ENCODE results near the gene SLC10A7. TPM values are rescaled to one million over a fixed set of nuclear protein-coding genes. Genes with fewer than 3 reads are reported as not detected.

SLC10A7 gene
- total and polyA plus RNA-seq, 2 experiments from 2014 or later: 0.81 to 4.3 TPM

- Mint-ChIP-seq H3K27me3 (ENCODE audit: insufficient read depth, low read depth, poor library complexity) (no peaks in the 10 kb centered on the region), H3K4me1 (no peaks in the 10 kb centered on the region), H3K4me3 (no peak overlapping the region), H3K36me3 (ENCODE audit: low read depth) (no peaks in the 10 kb centered on the region), H3K9me3 (no peaks in the 10 kb centered on the region), H3K27ac (no peak overlapping the region)
- no peak overlapping the region for H3K27ac ChIP-seq (ENCODE audit: low read depth)
- no peaks in the 10 kb centered on the region for H3K9me2 ChIP-seq (ENCODE audit: insufficient read depth)
- no peaks in the 10 kb centered on the region for H4K20me1 ChIP-seq (replicated peaks; ENCODE audit: insufficient read depth)
- H3K4me2 ChIP-seq: no peak overlapping the region
- no peak for TF ChIP-seq STAT1 (IDR thresholded peaks at IDR 0.05; ENCODE audit: unreplicated experiment)
- TF ChIP-seq REST (IDR thresholded peaks at IDR 0.05; ENCODE audit: unreplicated experiment): no peak
- no peaks in the 10 kb centered on the region for H3K36me3 ChIP-seq (ENCODE audit: insufficient read depth)
- H3K79me2 ChIP-seq (replicated peaks; ENCODE audit: insufficient read depth): no peaks in the 10 kb centered on the region
- DNase-seq (ENCODE audit: low spot score) (no peak), ATAC-seq (no peak)
- H3K4me1 ChIP-seq (ENCODE audit: insufficient read depth): no peaks in the 10 kb centered on the region
- no peaks in the 10 kb centered on the region for H3F3A ChIP-seq (replicated peaks; ENCODE audit: low read depth)
- no peaks in the 10 kb centered on the region for H3K27me3 ChIP-seq (ENCODE audit: insufficient read depth)
- no peak overlapping the region for H3K4me3 ChIP-seq
- H2AFZ ChIP-seq: no peak overlapping the region
Measured at GRCh38 chr4:146398404-146398803, 123.3 kb downstream of the SLC10A7 start.

GRCh38 chr4:146389561-146389960, 132.2 kb downstream of the SLC10A7 start:
- H3K9me3 Mint-ChIP-seq: no peaks in the 10 kb centered on the region
- Histone ChIP-seq H3K9me2 (ENCODE audit: insufficient read depth) (no peaks in the 10 kb centered on the region), H3K27me3 (ENCODE audit: insufficient read depth) (no peaks in the 10 kb centered on the region), H2AFZ (no peak overlapping the region), H3K36me3 (ENCODE audit: insufficient read depth) (no peaks in the 10 kb centered on the region), H3K4me3 (no peak overlapping the region), H3F3A (replicated peaks; ENCODE audit: low read depth) (no peaks in the 10 kb centered on the region), H3K27ac (ENCODE audit: low read depth) (no peak overlapping the region), H3K79me2 (replicated peaks; ENCODE audit: insufficient read depth) (no peaks in the 10 kb centered on the region), H3K4me1 (ENCODE audit: insufficient read depth) (no peaks in the 10 kb centered on the region), H3K4me2 (no peak overlapping the region), H4K20me1 (replicated peaks; ENCODE audit: insufficient read depth) (no peaks in the 10 kb centered on the region)
- TF ChIP-seq STAT1 (IDR thresholded peaks at IDR 0.05; ENCODE audit: unreplicated experiment) (no peak), EZH2phosphoT487 (IDR thresholded peaks at IDR 0.05; ENCODE audit: unreplicated experiment) (no peak), POLR2AphosphoS5 (IDR thresholded peaks at IDR 0.05; ENCODE audit: low read depth) (no peak), ZNF114 (CRISPR knock-in tag; IDR thresholded peaks at IDR 0.05) (no peak), CREB1 (CRISPR knock-in tag; IDR thresholded peaks at IDR 0.05; ENCODE audit: low read depth) (no peak), ETS1 (IDR thresholded peaks at IDR 0.05) (no peak), CTCF (conservative IDR thresholded peaks at IDR 0.05; ENCODE audit: low read depth in 2 of 2) (no peak)
- no peaks in the 10 kb centered on the region for H3K4me1 Mint-ChIP-seq
- no peaks in the 10 kb centered on the region for H3K36me3 Mint-ChIP-seq (ENCODE audit: low read depth)
- peaks cover 2% of the 10 kb centered on the region for H3K27me3 Mint-ChIP-seq (ENCODE audit: insufficient read depth, low read depth, poor library complexity)
- DNase-seq (ENCODE audit: low spot score): no peak
- H3K4me3 Mint-ChIP-seq: no peak overlapping the region
- no peak for ATAC-seq
- no peak overlapping the region for H3K27ac Mint-ChIP-seq

Measured in GM23338 (cell line).